Right ventricle myocardium superior (tissue), 1 donor: ENCODE data around the gene PCDHB7. TPM values are rescaled to one million over a fixed set of nuclear protein-coding genes. Genes with fewer than 3 reads are reported as not detected.
"Not testable (repeated sequence)": the region's sequence is repeated elsewhere in the genome, so short reads cannot be mapped to it uniquely, and the experiment has no call there.

Experiments
- ATAC-seq: fragments of 200-7000 bp; cut with Tn5 transposase; one replicate; pipeline ENCODE4 v1.9.1; 2020; ENCODE audit warnings: mild to moderate bottlenecking; ENCODE audit not compliant: poor library complexity
- DNase-seq: peaks from one replicate; pipeline ENCODE4 v3.0.0-alpha.2; 2020
- intact Hi-C: fragments of 100-400 bp; cut with DNase I; formaldehyde crosslinking; loops from one replicate; pipeline ENCODE4 v1.11.2; 2022
- total RNA-seq: library from RNA; stranded (reverse); fragmentation: NEBNext Ultra II Directional; extraction: Animal tissue kit (Norgen Biotek cat#: 25700); gene quantifications from one replicate; pipeline ENCODE4 v1.2.1, GENCODE V29; 2021
- donor health status: DM: no; HTN: yes; CAD: no; lungs with severe emphysema.

PCDHB7 gene
- total RNA-seq, 1 donor from 2014 or later = 0.62 TPM

- intact Hi-C loops, DNase-seq, ATAC-seq: not testable (repeated sequence)
Measured at GRCh38 chr5:141210849-141211248, 38.4 kb downstream of the PCDHB7 start.

DNA sequence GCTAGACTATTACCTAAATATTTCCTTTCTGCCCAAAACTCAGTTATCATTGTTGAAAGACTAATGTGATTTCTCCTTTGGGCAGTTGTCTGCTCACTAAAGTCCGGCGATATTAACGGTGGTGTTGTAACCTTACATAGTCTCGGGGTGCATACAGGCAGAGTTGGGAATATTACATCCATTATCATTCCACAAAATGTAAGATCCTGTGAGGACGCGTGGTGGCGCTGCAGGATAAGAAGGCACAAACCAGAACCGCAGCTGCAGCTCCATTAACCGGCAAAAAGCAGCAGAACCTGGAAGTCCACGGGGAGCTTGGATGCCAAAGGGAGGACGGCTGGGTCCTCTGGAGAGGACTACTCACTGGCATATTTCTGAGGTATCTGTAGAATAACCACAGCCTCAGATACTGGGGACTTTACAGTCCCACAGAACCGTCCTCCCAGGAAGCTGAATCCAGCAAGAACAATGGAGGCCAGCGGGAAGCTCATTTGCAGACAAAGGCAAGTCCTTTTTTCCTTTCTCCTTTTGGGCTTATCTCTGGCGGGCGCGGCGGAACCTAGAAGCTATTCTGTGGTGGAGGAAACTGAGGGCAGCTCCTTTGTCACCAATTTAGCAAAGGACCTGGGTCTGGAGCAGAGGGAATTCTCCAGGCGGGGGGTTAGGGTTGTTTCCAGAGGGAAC is 41.4 kb downstream of the PCDHB7 start, which contains the start of gene PCDHB13:
Gene PCDHB13, plus strand, starts transcription at position 264 of the 684 bp plus-strand sequence. Its CDS starts 205 bp downstream, at position 469.
- ATAC-seq (peak; percentile 96), DNase-seq (peak; percentile 78)
- intact Hi-C loops = not testable (repeated sequence)

DNA sequence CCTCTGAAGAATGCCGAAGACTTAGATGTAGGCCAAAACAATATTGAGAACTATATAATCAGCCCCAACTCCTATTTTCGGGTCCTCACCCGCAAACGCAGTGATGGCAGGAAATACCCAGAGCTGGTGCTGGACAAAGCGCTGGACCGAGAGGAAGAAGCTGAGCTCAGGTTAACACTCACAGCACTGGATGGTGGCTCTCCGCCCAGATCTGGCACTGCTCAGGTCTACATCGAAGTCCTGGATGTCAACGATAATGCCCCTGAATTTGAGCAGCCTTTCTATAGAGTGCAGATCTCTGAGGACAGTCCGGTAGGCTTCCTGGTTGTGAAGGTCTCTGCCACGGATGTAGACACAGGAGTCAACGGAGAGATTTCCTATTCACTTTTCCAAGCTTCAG is 42.1 kb downstream of the PCDHB7 start:
- intact Hi-C loops, DNase-seq: not testable (repeated sequence)
- ATAC-seq = peak; percentile 54

DNA sequence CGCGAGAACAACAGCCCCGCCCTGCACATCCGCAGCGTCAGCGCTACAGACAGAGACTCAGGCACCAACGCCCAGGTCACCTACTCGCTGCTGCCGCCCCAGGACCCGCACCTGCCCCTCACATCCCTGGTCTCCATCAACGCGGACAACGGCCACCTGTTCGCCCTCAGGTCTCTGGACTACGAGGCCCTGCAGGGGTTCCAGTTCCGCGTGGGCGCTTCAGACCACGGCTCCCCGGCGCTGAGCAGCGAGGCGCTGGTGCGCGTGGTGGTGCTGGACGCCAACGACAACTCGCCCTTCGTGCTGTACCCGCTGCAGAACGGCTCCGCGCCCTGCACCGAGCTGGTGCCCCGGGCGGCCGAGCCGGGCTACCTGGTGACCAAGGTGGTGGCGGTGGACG is 43.1 kb downstream of the PCDHB7 start:
- DNase-seq = not testable (repeated sequence)

GRCh38 chr5:141216035-141216434 is 43.6 kb downstream of the PCDHB7 start:
- DNase-seq, intact Hi-C loops, ATAC-seq: not testable (repeated sequence)

More for the DNA sequence above, 43.1 kb downstream of the PCDHB7 start:
- ATAC-seq, intact Hi-C loops: not testable (repeated sequence)

- intact Hi-C loops = no loop called here
- DNase-seq (no peak), ATAC-seq (peak; percentile 56)
Measured at GRCh38 chr5:141223112-141223783, 50.8 kb downstream of the PCDHB7 start, which contains the start of gene PCDHB14. PCDHB14 (plus strand) TSS chr5:141223343; CDS start chr5:141223506, 163 bp downstream.

DNA sequence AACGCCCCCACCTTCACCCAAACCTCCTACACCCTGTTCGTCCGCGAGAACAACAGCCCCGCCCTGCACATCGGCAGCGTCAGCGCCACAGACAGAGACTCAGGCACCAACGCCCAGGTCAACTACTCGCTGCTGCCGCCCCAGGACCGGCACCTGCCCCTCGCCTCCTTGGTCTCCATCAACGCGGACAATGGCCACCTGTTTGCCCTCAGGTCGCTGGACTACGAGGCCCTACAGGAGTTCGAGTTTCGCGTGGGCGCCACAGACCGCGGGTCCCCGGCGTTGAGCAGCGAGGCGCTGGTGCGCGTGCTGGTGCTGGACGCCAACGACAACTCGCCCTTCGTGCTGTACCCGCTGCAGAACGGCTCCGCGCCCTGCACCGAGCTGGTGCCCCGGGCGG is 52.4 kb downstream of the PCDHB7 start:
- ATAC-seq, DNase-seq, intact Hi-C loops: not testable (repeated sequence)

DNA sequence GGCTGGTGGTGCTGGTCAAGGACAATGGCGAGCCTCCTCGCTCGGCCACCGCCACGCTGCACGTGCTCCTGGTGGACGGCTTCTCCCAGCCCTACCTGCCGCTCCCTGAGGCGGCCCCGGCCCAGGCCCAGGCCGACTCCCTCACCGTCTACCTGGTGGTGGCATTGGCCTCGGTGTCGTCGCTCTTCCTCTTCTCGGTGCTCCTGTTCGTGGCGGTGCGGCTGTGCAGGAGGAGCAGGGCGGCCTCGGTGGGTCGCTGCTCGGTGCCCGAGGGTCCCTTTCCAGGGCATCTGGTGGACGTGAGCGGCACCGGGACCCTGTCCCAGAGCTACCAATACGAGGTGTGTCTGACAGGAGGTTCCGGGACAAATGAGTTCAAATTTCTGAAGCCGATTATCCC is 53.0 kb downstream of the PCDHB7 start:
- ATAC-seq, DNase-seq, intact Hi-C loops: not testable (repeated sequence)

Other genes starting within 250 kb of the PCDHB7 start
- 0.13 TPM for gene PCDHAC1, start 246.3 kb upstream of the PCDHB7 start, total RNA-seq
- gene PCDHAC2, start 206.2 kb upstream of the PCDHB7 start, total RNA-seq = 0.48 TPM
- gene PCDHB1, start 121.3 kb upstream of the PCDHB7 start, total RNA-seq = not detected
- 2.0 TPM for gene PCDHB2, start 78.0 kb upstream of the PCDHB7 start, total RNA-seq
- 1.4 TPM for gene PCDHB3, start 72.2 kb upstream of the PCDHB7 start, total RNA-seq
- 1.7 TPM for gene PCDHB4, start 50.8 kb upstream of the PCDHB7 start, total RNA-seq
- gene PCDHB5, start 37.4 kb upstream of the PCDHB7 start, total RNA-seq = 1.3 TPM
- gene PCDHB6, start 22.6 kb upstream of the PCDHB7 start, total RNA-seq = 0.35 TPM
- gene PCDHB8, start 5.1 kb downstream of the PCDHB7 start, total RNA-seq = 2.1 TPM
- gene PCDHB16, start 9.7 kb downstream of the PCDHB7 start, total RNA-seq = 2.2 TPM
- 0.81 TPM for gene PCDHB9, start 14.5 kb downstream of the PCDHB7 start, total RNA-seq
- 0.81 TPM for gene PCDHB10, start 19.7 kb downstream of the PCDHB7 start, total RNA-seq
- 0.73 TPM for gene PCDHB11, start 27.0 kb downstream of the PCDHB7 start, total RNA-seq
- gene PCDHB12, start 36.1 kb downstream of the PCDHB7 start, total RNA-seq = 1.0 TPM
- gene PCDHB13, start 41.3 kb downstream of the PCDHB7 start, total RNA-seq = 2.8 TPM
- 3.3 TPM for gene PCDHB14, start 50.7 kb downstream of the PCDHB7 start, total RNA-seq
- 3.9 TPM for gene PCDHB15, start 72.8 kb downstream of the PCDHB7 start, total RNA-seq
- gene SLC25A2, start 131.4 kb downstream of the PCDHB7 start, total RNA-seq = 0.16 TPM
- gene TAF7, start 148.1 kb downstream of the PCDHB7 start, total RNA-seq = 101 TPM
- gene PCDHGA1, start 157.9 kb downstream of the PCDHB7 start, total RNA-seq = 2.7 TPM
- 6.5 TPM for gene PCDHGA2, start 166.1 kb downstream of the PCDHB7 start, total RNA-seq
- gene PCDHGA3, start 171.2 kb downstream of the PCDHB7 start, total RNA-seq = 13.0 TPM
- 7.8 TPM for gene PCDHGB1, start 177.5 kb downstream of the PCDHB7 start, total RNA-seq
- gene PCDHGA4, start 182.4 kb downstream of the PCDHB7 start, total RNA-seq = 9.3 TPM
- 9.2 TPM for gene PCDHGB2, start 187.3 kb downstream of the PCDHB7 start, total RNA-seq
- gene PCDHGA5, start 191.5 kb downstream of the PCDHB7 start, total RNA-seq = 6.6 TPM
- 7.6 TPM for gene PCDHGB3, start 197.6 kb downstream of the PCDHB7 start, total RNA-seq
- 6.7 TPM for gene PCDHGA6, start 201.2 kb downstream of the PCDHB7 start, total RNA-seq
- gene PCDHGA7, start 210.1 kb downstream of the PCDHB7 start, total RNA-seq = 7.7 TPM
- gene PCDHGB4, start 215.1 kb downstream of the PCDHB7 start, total RNA-seq = 5.8 TPM
- gene PCDHGA8, start 220.0 kb downstream of the PCDHB7 start, total RNA-seq = 10.1 TPM
- 7.2 TPM for gene PCDHGB5, start 225.3 kb downstream of the PCDHB7 start, total RNA-seq
- gene PCDHGA9, start 230.1 kb downstream of the PCDHB7 start, total RNA-seq = 4.3 TPM
- 6.2 TPM for gene PCDHGB6, start 235.4 kb downstream of the PCDHB7 start, total RNA-seq
- 5.4 TPM for gene PCDHGA10, start 240.3 kb downstream of the PCDHB7 start, total RNA-seq
- gene PCDHGB7, start 245.0 kb downstream of the PCDHB7 start, total RNA-seq = 9.8 TPM
- gene PCDHGA11, start 248.4 kb downstream of the PCDHB7 start, total RNA-seq = 5.1 TPM